Measurements from ENCODE around the gene EXOC6B.

EXOC6B gene

GRCh38 chr2:72825257-72826155 lies at the start of gene EXOC6B:
Gene EXOC6B, minus strand, starts transcription at chr2:72826033.
- peak; percentile 96 for DNase-seq

- no peak for DNase-seq
Observed at GRCh38 chr2:72871880-72872279, 46.0 kb upstream of the EXOC6B start.

- no peak for DNase-seq
Observed at GRCh38 chr2:72871060-72871459, 45.2 kb upstream of the EXOC6B start.

GRCh38 chr2:72864500-72864899 lies 38.7 kb upstream of the EXOC6B start:
- no peak for DNase-seq

- no peak for DNase-seq
Observed at GRCh38 chr2:72863046-72863445, 37.2 kb upstream of the EXOC6B start.

- peak; percentile 90 for DNase-seq
Observed at GRCh38 chr2:72862239-72862988, 36.6 kb upstream of the EXOC6B start.

- peak; percentile 42 for DNase-seq
Observed at GRCh38 chr2:72859831-72860262, 34.0 kb upstream of the EXOC6B start.

GRCh38 chr2:72851333-72851732 lies 25.5 kb upstream of the EXOC6B start:
- no peak for DNase-seq

- DNase-seq, result no peak
Observed at GRCh38 chr2:72849138-72849462, 23.3 kb upstream of the EXOC6B start.

- DNase-seq, result no peak
Observed at GRCh38 chr2:72848436-72849137, 22.8 kb upstream of the EXOC6B start.

- DNase-seq, result no peak
Observed at GRCh38 chr2:72847534-72848315, 21.9 kb upstream of the EXOC6B start.

- no peak for DNase-seq
Observed at GRCh38 chr2:72846171-72847095, 20.6 kb upstream of the EXOC6B start.

GRCh38 chr2:72843301-72843700 lies 17.5 kb upstream of the EXOC6B start:
- no peak for DNase-seq

GRCh38 chr2:72841462-72842125 lies 15.8 kb upstream of the EXOC6B start:
- DNase-seq, result no peak

GRCh38 chr2:72840066-72840465 lies 14.2 kb upstream of the EXOC6B start:
- DNase-seq, result no peak

- no peak for DNase-seq
Observed at GRCh38 chr2:72837171-72837570, 11.3 kb upstream of the EXOC6B start.

GRCh38 chr2:72835403-72835802 lies 9.6 kb upstream of the EXOC6B start:
- DNase-seq, result no peak

- DNase-seq, result no peak
Observed at GRCh38 chr2:72834596-72834995, 8.8 kb upstream of the EXOC6B start.

- no peak for DNase-seq
Observed at GRCh38 chr2:72833084-72833714, 7.4 kb upstream of the EXOC6B start.

- no peak for DNase-seq
Observed at GRCh38 chr2:72830273-72830672, 4.4 kb upstream of the EXOC6B start.
